SK-N-SH (cell line): ENCODE results near the gene CERS1.
A peak's percentile ranks its signal among the peaks of the same experiment; 100 is the strongest.

Experiments used
- CTCF ChIP-seq: fragments of 200-600 bp; sonication (generic); IDR thresholded peaks from 2 replicates; pipeline ENCODE4 v1.6.1; 2017; ENCODE audit warnings: antibody characterized with exemption, mild to moderate bottlenecking, moderate library complexity
- EP300 ChIP-seq, 2 experiments: IDR thresholded peaks; 2 replicates each; pipeline versions ENCODE4 v1.4.0 to v1.6.1; 2012; ENCODE audit warnings: borderline replicate concordance in 1 of 2, low read depth in 1 of 2, low read length in 1 of 2
- GABPA ChIP-seq: IDR thresholded peaks from 2 replicates; pipeline ENCODE4 v1.4.0; 2012; ENCODE audit warnings: low read depth, mild to moderate bottlenecking
- GATA2 ChIP-seq: sonication (generic); formaldehyde crosslinking; IDR thresholded peaks from 2 replicates; pipeline ENCODE4 v1.5.0; 2020; ENCODE audit warnings: mild to moderate bottlenecking, missing genetic modification reagents
- MAX ChIP-seq: IDR thresholded peaks from 2 replicates; pipeline ENCODE4 v1.4.0; 2012; ENCODE audit warnings: low read depth
- MXI1 ChIP-seq: IDR thresholded peaks from 2 replicates; pipeline ENCODE4 v1.6.1; 2012; ENCODE audit warnings: mild to moderate bottlenecking, low read depth, low read length, improper control_type of control experiment
- NRF1 ChIP-seq: IDR thresholded peaks from 2 replicates; pipeline ENCODE4 v1.6.1; 2012; ENCODE audit warnings: low read depth, mild to moderate bottlenecking, low read length
- POLR2AphosphoS5 ChIP-seq: IDR thresholded peaks from 2 replicates; pipeline ENCODE4 v1.6.1; 2012; ENCODE audit warnings: low read depth, low read length
- REST ChIP-seq: IDR thresholded peaks from 2 replicates; pipeline ENCODE4 v1.6.1; 2012; ENCODE audit warnings: mild to moderate bottlenecking, low read depth, low read length, moderate library complexity
- SMC3 ChIP-seq: IDR thresholded peaks from 2 replicates; pipeline ENCODE4 v1.6.1; 2012; ENCODE audit warnings: low read depth, low read length, improper control_type of control experiment
- TAF1 ChIP-seq: IDR thresholded peaks from 2 replicates; pipeline ENCODE4 v1.6.1; 2012; ENCODE audit warnings: low read depth, mild to moderate bottlenecking, low read length, moderate library complexity, borderline replicate concordance
- USF2 ChIP-seq: fragments of 150-350 bp; IDR thresholded peaks from 2 replicates; pipeline ENCODE4 v1.6.1; 2017; ENCODE audit warnings: antibody characterized with exemption, low read length, low read depth, borderline replicate concordance

GRCh38 chr19:18832306-18833140, 63.4 kb downstream of the CERS1 start:
- peak; percentile 32 for TF ChIP-seq CTCF
- TF ChIP-seq USF2: no peak
- TF ChIP-seq NRF1: no peak
- no peak for TF ChIP-seq GATA2 (CRISPR knock-in tag)
- no peak for TF ChIP-seq REST
- no peak for TF ChIP-seq TAF1
- TF ChIP-seq GABPA: no peak
- TF ChIP-seq MXI1: no peak; the same call in 1 of the 2 replicates
- no peak for TF ChIP-seq EP300 (IDR thresholded peaks at IDR 0.05; ENCODE audit: borderline replicate concordance in 1 of 2, low read depth in 1 of 2, low read length in 1 of 2)
- TF ChIP-seq MAX: no peak
- no peak for TF ChIP-seq POLR2AphosphoS5
- no peak; the same call in 1 of the 2 replicates for TF ChIP-seq SMC3
